Measurements from ENCODE around the gene EMILIN3. TPM values are rescaled to one million over a fixed set of nuclear protein-coding genes. Genes with fewer than 3 reads are reported as not detected.
A peak's percentile ranks its signal among the peaks of the same experiment; 100 is the strongest.

The EMILIN3 gene
- total and polyA plus RNA-seq, 12 donors, result 0.20 to 6.4 (median 2.8) TPM

DNA sequence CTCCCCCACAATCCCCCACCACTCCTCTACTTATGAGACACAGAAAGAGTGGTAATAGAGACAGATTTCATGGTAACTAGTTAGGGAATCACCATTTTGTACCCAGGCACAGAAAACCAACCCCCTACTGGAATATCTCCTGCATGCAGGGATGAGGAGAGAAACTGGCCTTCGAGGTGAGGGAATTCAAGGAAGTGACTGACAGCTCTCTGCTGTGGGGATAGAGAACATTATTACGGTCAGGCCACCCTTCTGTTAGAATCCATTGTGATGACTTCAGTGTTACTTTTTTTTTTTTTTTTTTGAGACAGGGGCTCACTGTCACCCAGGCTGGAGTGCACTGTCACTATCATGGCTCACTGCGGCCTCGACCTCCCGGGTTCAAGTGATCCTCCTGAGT is 39.4 kb downstream of the EMILIN3 start:
- intact Hi-C loops (cut with DNase I), result loop anchor here in 1 of 10 donors (5.0 kb wide), 1 partner anchor 80 kb away; no protein-coding TSS in a partner anchor
- Histone ChIP-seq H3K4me1 (peaks cover 6 to 21% (median 18%) of the 10 kb centered on the region in 9 donors), H3K4me3 (no peak overlapping the region), H3K36me3 (no peaks in the 10 kb centered on the region), H3K27ac (no peak overlapping the region), H3K27me3 (no peaks in the 10 kb centered on the region), H3K9me3 (no peaks in the 10 kb centered on the region)
- TF ChIP-seq, protein P1, sequence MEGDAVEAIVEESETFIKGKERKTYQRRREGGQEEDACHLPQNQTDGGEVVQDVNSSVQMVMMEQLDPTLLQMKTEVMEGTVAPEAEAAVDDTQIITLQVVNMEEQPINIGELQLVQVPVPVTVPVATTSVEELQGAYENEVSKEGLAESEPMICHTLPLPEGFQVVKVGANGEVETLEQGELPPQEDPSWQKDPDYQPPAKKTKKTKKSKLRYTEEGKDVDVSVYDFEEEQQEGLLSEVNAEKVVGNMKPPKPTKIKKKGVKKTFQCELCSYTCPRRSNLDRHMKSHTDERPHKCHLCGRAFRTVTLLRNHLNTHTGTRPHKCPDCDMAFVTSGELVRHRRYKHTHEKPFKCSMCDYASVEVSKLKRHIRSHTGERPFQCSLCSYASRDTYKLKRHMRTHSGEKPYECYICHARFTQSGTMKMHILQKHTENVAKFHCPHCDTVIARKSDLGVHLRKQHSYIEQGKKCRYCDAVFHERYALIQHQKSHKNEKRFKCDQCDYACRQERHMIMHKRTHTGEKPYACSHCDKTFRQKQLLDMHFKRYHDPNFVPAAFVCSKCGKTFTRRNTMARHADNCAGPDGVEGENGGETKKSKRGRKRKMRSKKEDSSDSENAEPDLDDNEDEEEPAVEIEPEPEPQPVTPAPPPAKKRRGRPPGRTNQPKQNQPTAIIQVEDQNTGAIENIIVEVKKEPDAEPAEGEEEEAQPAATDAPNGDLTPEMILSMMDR (IDR thresholded peaks at IDR 0.05), result no peak
- WGBS, 2 donors, result 83 to 86% methylated on average over 5 of the region's 5 CpGs
- no peak for DNase-seq
- no peak for ATAC-seq

DNA sequence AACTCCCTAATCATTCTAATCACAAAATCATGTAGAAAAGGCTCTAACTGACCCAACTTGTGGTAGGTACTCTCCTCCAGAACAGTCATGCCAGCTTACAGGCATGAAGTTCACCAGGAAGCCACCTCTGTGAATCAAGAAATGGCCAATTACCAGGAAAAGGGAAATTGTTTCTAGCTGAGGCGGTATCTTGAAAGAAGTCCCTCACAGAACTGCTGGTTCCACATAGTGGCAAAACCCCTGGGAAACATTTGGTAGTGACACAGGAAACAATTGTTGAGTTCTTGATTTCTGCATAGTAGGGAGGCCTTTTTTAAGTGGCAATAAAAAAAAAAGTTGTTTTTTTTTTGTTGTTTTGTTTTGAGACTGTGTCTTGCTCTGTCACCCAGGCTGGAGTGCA is 45.6 kb downstream of the EMILIN3 start:
- ATAC-seq (no peak), DNase-seq (no peak)
- 75 to 76% methylated on average over 1 of the region's 1 CpG for WGBS, 2 donors
- H3K36me3 ChIP-seq, result no peaks in the 10 kb centered on the region
- H3K9me3 ChIP-seq, result no peaks in the 10 kb centered on the region
- no peak overlapping the region for H3K4me3 ChIP-seq
- TF ChIP-seq, protein P1 (IDR thresholded peaks at IDR 0.05), result no peak
- no peaks in the 10 kb centered on the region for H3K27me3 ChIP-seq
- intact Hi-C loops (cut with DNase I), result no loop called here
- peaks cover 0 to 22% (median 15%) of the 10 kb centered on the region in 9 donors for H3K4me1 ChIP-seq
- H3K27ac ChIP-seq, result no peak overlapping the region

DNA sequence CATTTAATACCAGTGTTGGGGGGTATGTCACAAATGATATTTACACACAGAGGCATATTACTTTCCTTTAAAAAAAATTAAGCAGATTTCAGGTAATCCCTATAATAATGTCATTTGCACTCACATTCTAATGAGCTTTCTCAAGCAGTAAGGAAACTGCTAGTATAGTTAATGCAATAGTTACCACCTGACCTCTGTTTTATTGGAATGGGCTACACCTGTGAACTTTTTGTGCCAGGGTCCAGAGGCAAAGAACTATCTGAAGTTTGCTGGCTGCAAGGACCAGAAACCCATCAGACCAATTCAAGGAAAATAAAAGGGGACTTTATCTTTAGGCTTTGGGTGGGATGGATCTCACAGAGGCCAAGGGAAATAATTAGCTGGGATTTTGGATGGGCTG is 46.2 kb downstream of the EMILIN3 start:
- no peaks in the 10 kb centered on the region for H3K36me3 ChIP-seq
- H3K27me3 ChIP-seq, result no peaks in the 10 kb centered on the region
- DNase-seq, result no peak
- intact Hi-C loops (cut with DNase I), result no loop called here
- ATAC-seq, result no peak
- TF ChIP-seq, protein P1 (IDR thresholded peaks at IDR 0.05), result no peak
- H3K9me3 ChIP-seq, result no peaks in the 10 kb centered on the region
- H3K4me1 ChIP-seq, result peaks cover 0 to 28% (median 20%) of the 10 kb centered on the region in 9 donors
- no peak overlapping the region for H3K27ac ChIP-seq
- H3K4me3 ChIP-seq, result no peak overlapping the region

DNA sequence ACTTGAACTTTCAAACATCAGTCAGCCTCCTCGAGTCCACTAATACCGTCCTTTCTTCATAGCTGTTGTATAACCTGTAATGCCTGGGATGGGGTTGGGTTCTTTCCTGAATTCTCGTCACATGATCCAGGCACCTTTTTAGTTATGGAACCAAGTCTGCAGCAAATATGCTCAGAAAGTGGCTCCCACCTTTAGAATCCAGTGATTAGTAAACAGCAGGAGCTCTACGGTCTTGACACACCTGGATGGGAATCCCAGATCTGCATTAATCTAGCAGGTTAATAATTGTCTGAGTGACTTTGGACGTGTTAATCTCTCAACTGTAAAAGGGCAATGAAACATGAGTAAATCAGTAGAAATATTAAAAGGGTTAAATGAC is 48.4 kb downstream of the EMILIN3 start:
- WGBS, 2 donors, result 60 to 64% methylated on average over 5 of the region's 5 CpGs
- ATAC-seq, result no peak
- TF ChIP-seq, protein P1 (IDR thresholded peaks at IDR 0.05), result no peak
- no peaks in the 10 kb centered on the region for H3K27me3 ChIP-seq
- peak overlapping the region in 7 of 10 donors; percentile 55 to 89 (median 83) for H3K4me3 ChIP-seq
- peaks cover 3 to 44% (median 41%) of the 10 kb centered on the region in 9 donors for H3K4me1 ChIP-seq
- H3K36me3 ChIP-seq, result no peaks in the 10 kb centered on the region
- H3K9me3 ChIP-seq, result no peaks in the 10 kb centered on the region
- intact Hi-C loops (cut with DNase I), result loop anchor here in 7 of 10 donors (5.0 kb wide), 4 partner anchors 46 to 146 kb away; no protein-coding TSS in a partner anchor
- no peak for DNase-seq
- H3K27ac ChIP-seq, result peak overlapping the region; percentile 20 to 96 (median 90)

Measured in heart right ventricle (tissue), 16 donors.